ENCODE data around the gene RBKS.

The RBKS gene

GRCh38 chr2:27890924-27891672, 911 bp upstream of the RBKS start:
- peak overlapping the region; percentile 83 for H3K27ac ChIP-seq

GRCh38 chr2:27889774-27890145, 427 bp downstream of the RBKS start:
- TF ChIP-seq ZFX (IDR thresholded peaks at IDR 0.05): no peak
- no peak for TF ChIP-seq CTCF (conservative IDR thresholded peaks at IDR 0.05)
- H3K27ac ChIP-seq: peak overlapping the region; percentile 83

More at GRCh38 chr2:27890924-27891672, 911 bp upstream of the RBKS start:
- no peak for TF ChIP-seq ZFX (IDR thresholded peaks at IDR 0.05)
- no peak for TF ChIP-seq CTCF (conservative IDR thresholded peaks at IDR 0.05)

GRCh38 chr2:27888790-27889189, 1.4 kb downstream of the RBKS start:
- H3K27ac ChIP-seq: no peak overlapping the region
- no peak for TF ChIP-seq CTCF (conservative IDR thresholded peaks at IDR 0.05)
- no peak for TF ChIP-seq ZFX (IDR thresholded peaks at IDR 0.05)

GRCh38 chr2:27887830-27888229, 2.4 kb downstream of the RBKS start:
- TF ChIP-seq CTCF (conservative IDR thresholded peaks at IDR 0.05): no peak
- no peak for TF ChIP-seq ZFX (IDR thresholded peaks at IDR 0.05)
- H3K27ac ChIP-seq: no peak overlapping the region

GRCh38 chr2:27887111-27887510, 3.1 kb downstream of the RBKS start:
- H3K27ac ChIP-seq: no peak overlapping the region
- TF ChIP-seq CTCF (conservative IDR thresholded peaks at IDR 0.05) (no peak), ZFX (IDR thresholded peaks at IDR 0.05) (no peak)

GRCh38 chr2:27886322-27886721, 3.9 kb downstream of the RBKS start:
- H3K27ac ChIP-seq: no peak overlapping the region
- TF ChIP-seq ZFX (IDR thresholded peaks at IDR 0.05): no peak
- no peak for TF ChIP-seq CTCF (conservative IDR thresholded peaks at IDR 0.05)

- no peak overlapping the region for H3K27ac ChIP-seq
- TF ChIP-seq CTCF (conservative IDR thresholded peaks at IDR 0.05): no peak
- TF ChIP-seq ZFX (IDR thresholded peaks at IDR 0.05): no peak
Observed at GRCh38 chr2:27885661-27886060, 4.5 kb downstream of the RBKS start.
